Measurements from ENCODE around the gene SLC46A3.

The SLC46A3 gene

DNA sequence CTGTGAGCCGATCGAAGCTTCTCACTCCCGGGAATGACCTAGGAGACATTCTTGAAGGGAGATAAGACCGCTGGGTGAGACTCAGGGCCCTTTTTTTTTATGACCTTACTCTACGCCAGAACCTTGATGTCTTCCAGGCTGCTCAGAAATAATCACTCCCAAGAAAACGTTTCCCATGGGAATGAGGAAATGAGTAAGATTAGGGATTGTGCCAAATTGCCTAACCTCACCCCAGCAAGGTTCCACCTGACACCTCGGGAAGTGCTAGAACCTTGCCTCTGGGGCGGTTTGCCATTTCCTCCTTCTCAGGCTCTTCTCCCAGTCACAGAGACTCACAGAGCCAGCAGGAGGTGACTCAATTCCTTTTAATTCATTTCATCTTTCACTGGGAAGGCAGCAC, 2.3 kb downstream of the SLC46A3 start:
- Histone ChIP-seq H3K4me3 (replicated peaks; ENCODE audit: insufficient read depth, low read length) (no peak overlapping the region), H3K27me3 (ENCODE audit: insufficient read depth, poor library complexity, severe bottlenecking) (peaks cover 23% of the 10 kb centered on the region), H3K27ac (replicated peaks) (no peak overlapping the region)
- no peak for TF ChIP-seq SPI1 (IDR thresholded peaks at IDR 0.05; ENCODE audit: borderline replicate concordance, low read depth)
- TF ChIP-seq GABPA (IDR thresholded peaks at IDR 0.05; ENCODE audit: low read depth), result no peak
- TF ChIP-seq, protein P1, sequence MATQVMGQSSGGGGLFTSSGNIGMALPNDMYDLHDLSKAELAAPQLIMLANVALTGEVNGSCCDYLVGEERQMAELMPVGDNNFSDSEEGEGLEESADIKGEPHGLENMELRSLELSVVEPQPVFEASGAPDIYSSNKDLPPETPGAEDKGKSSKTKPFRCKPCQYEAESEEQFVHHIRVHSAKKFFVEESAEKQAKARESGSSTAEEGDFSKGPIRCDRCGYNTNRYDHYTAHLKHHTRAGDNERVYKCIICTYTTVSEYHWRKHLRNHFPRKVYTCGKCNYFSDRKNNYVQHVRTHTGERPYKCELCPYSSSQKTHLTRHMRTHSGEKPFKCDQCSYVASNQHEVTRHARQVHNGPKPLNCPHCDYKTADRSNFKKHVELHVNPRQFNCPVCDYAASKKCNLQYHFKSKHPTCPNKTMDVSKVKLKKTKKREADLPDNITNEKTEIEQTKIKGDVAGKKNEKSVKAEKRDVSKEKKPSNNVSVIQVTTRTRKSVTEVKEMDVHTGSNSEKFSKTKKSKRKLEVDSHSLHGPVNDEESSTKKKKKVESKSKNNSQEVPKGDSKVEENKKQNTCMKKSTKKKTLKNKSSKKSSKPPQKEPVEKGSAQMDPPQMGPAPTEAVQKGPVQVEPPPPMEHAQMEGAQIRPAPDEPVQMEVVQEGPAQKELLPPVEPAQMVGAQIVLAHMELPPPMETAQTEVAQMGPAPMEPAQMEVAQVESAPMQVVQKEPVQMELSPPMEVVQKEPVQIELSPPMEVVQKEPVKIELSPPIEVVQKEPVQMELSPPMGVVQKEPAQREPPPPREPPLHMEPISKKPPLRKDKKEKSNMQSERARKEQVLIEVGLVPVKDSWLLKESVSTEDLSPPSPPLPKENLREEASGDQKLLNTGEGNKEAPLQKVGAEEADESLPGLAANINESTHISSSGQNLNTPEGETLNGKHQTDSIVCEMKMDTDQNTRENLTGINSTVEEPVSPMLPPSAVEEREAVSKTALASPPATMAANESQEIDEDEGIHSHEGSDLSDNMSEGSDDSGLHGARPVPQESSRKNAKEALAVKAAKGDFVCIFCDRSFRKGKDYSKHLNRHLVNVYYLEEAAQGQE (IDR thresholded peaks at IDR 0.05; ENCODE audit: insufficient replicate concordance, low read depth), result no peak
- TF ChIP-seq, protein P2, sequence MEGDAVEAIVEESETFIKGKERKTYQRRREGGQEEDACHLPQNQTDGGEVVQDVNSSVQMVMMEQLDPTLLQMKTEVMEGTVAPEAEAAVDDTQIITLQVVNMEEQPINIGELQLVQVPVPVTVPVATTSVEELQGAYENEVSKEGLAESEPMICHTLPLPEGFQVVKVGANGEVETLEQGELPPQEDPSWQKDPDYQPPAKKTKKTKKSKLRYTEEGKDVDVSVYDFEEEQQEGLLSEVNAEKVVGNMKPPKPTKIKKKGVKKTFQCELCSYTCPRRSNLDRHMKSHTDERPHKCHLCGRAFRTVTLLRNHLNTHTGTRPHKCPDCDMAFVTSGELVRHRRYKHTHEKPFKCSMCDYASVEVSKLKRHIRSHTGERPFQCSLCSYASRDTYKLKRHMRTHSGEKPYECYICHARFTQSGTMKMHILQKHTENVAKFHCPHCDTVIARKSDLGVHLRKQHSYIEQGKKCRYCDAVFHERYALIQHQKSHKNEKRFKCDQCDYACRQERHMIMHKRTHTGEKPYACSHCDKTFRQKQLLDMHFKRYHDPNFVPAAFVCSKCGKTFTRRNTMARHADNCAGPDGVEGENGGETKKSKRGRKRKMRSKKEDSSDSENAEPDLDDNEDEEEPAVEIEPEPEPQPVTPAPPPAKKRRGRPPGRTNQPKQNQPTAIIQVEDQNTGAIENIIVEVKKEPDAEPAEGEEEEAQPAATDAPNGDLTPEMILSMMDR (IDR thresholded peaks at IDR 0.05; ENCODE audit: insufficient read depth, low read length), result no peak
- no peak for TF ChIP-seq POLR2AphosphoS5 (IDR thresholded peaks at IDR 0.05; ENCODE audit: low read depth)
- DNase-seq (ENCODE audit: low read depth in 1 of 2, low spot score in 1 of 2), result no peak

DNA sequence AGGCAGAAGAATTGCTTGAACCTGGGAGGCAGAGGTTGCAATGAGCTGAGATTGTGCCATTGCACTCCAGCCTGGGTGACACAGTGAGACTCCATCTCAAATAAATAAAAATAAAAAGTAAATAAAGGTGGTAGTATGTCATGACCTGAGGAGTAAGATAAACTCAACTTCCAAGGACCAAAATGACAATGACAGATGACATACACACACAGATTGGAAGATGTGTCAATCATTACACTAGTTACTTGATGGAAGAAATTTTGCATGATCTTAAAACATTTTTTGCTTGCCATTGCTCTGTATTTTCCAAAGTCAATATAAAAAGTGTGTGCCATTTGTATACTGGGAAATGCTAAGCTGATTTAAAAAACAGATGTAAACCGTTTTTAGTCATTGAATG, 4.1 kb downstream of the SLC46A3 start:
- no peak overlapping the region for H3K4me3 ChIP-seq (replicated peaks; ENCODE audit: insufficient read depth, low read length)
- no peak for DNase-seq (ENCODE audit: low read depth in 1 of 2, low spot score in 1 of 2)

DNA sequence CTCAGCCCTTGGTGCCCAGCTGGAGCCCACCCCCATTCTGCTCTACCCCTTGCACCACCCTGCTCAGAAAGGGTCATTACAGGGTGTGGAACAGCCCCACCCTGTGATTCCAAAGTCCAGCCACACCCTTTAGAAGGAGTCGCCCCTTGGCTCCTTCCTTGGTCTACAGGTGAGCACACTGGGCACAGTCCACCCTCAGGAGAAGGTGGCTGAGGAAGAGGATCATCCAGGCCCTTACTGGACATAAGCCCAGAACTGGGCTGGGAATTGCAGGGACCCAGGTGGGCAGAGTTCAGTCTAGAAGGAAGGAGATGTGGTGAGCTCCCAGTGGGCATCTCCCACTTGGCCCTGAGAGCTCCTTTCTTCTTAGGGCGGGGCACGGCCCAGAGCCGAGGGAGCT, 8.6 kb downstream of the SLC46A3 start:
- Histone ChIP-seq H3K27me3 (ENCODE audit: insufficient read depth, poor library complexity, severe bottlenecking) (no peaks in the 10 kb centered on the region), H3K27ac (replicated peaks) (no peak overlapping the region), H3K4me3 (replicated peaks; ENCODE audit: insufficient read depth, low read length) (no peak overlapping the region)
- no peak for DNase-seq (ENCODE audit: low read depth in 1 of 2, low spot score in 1 of 2)
- TF ChIP-seq SPI1 (IDR thresholded peaks at IDR 0.05; ENCODE audit: borderline replicate concordance, low read depth) (no peak), GABPA (IDR thresholded peaks at IDR 0.05; ENCODE audit: low read depth) (no peak), POLR2AphosphoS5 (IDR thresholded peaks at IDR 0.05; ENCODE audit: low read depth) (no peak)
- TF ChIP-seq, protein P1 (IDR thresholded peaks at IDR 0.05; ENCODE audit: insufficient replicate concordance, low read depth), result no peak
- TF ChIP-seq, protein P2 (IDR thresholded peaks at IDR 0.05; ENCODE audit: insufficient read depth, low read length), result no peak

More for the DNA sequence above, 4.1 kb downstream of the SLC46A3 start:
- no peak for TF ChIP-seq GABPA (IDR thresholded peaks at IDR 0.05; ENCODE audit: low read depth)
- TF ChIP-seq, protein P1 (IDR thresholded peaks at IDR 0.05; ENCODE audit: insufficient replicate concordance, low read depth), result no peak
- no peak overlapping the region for H3K27ac ChIP-seq (replicated peaks)
- H3K27me3 ChIP-seq (ENCODE audit: insufficient read depth, poor library complexity, severe bottlenecking), result peaks cover 23% of the 10 kb centered on the region

Data from HL-60 (cell line).